K562 (cell line): ENCODE measurements around the gene TACR1.

Experiments
- CHD2 ChIP-seq: IDR thresholded peaks from 2 replicates; pipeline ENCODE4 v1.6.1; 2011; ENCODE audit warnings: low read depth, low read length
- E2F4 ChIP-seq: sonication (generic); formaldehyde crosslinking; IDR thresholded peaks from 2 replicates; pipeline ENCODE4 v1.8.0; 2022; ENCODE audit warnings: mild to moderate bottlenecking, low read depth, missing genetic modification reagents
- ELF1 ChIP-seq: fragments of 200-800 bp; sonication (Bioruptor generic); IDR thresholded peaks from 2 replicates; pipeline ENCODE4 v1.6.1; 2016; ENCODE audit warnings: missing genetic modification characterization, missing compliant biosample characterization
- ZBTB2 ChIP-seq: fragments of 450-650 bp; IDR thresholded peaks from 2 replicates; pipeline ENCODE4 v1.6.1; 2016; ENCODE audit warnings: antibody characterized with exemption
- ZNF324 ChIP-seq: fragments of 250-450 bp; sonication (Bioruptor Pico); IDR thresholded peaks from 2 replicates; pipeline ENCODE4 v1.4.0; 2020; ENCODE audit warnings: mild to moderate bottlenecking

- no peak for TF ChIP-seq ELF1 (tag)
- no peak for TF ChIP-seq ZNF324 (CRISPR knock-in tag)
- no peak for TF ChIP-seq ZBTB2
- TF ChIP-seq CHD2: no peak
- TF ChIP-seq E2F4: no peak
These were observed 97.3 kb downstream of the TACR1 start for GRCh38 chr2:75102011-75102410.
